Activated T-helper 1 cell treated with anti-CD3 and anti-CD28 coated beads, Interleukin-12 subunit alpha, Interleukin-12 subunit beta, Interleukin-2, Interleukin-4 antibody, amounts not matched to agents 30 ng/mL and 10 ng/mL and 1 ng/mL, durations not matched to agents 14 hours and 24 hours and 36 hours (primary cell): ENCODE results near the gene CRYGN. TPM values are rescaled to one million over a fixed set of nuclear protein-coding genes. Genes with fewer than 3 reads are reported as not detected.

Experiments
- DNase-seq: peaks from one replicate; pipeline ENCODE4 v3.0.0; 2021; ENCODE audit warnings: low spot score
- H3K27ac Mint-ChIP-seq: one replicate; pipeline ENCODE4 v1.8.0; 2021; ENCODE audit warnings: mild to moderate bottlenecking, mixed read lengths
- H3K27me3 Mint-ChIP-seq: one replicate; pipeline ENCODE4 v1.8.0; 2022; ENCODE audit warnings: mild to moderate bottlenecking, moderate library complexity, mixed read lengths; ENCODE audit not compliant: insufficient read depth
- H3K36me3 Mint-ChIP-seq: one replicate; pipeline ENCODE4 v1.8.0; 2021; ENCODE audit warnings: low read depth, mixed read lengths
- H3K4me1 Mint-ChIP-seq: one replicate; pipeline ENCODE4 v1.8.0; 2021; ENCODE audit warnings: low read depth, mixed read lengths
- H3K4me3 Mint-ChIP-seq: one replicate; pipeline ENCODE4 v1.8.0; 2021; ENCODE audit warnings: mild to moderate bottlenecking, moderate library complexity, mixed read lengths
- H3K9me3 Mint-ChIP-seq: one replicate; pipeline ENCODE4 v1.8.0; 2021; ENCODE audit warnings: mixed read lengths
- intact Hi-C: fragments of 100-400 bp; cut with micrococcal nuclease; formaldehyde crosslinking; loops from one replicate; pipeline ENCODE4 v1.15.1; 2024
- total RNA-seq: library from RNA; stranded (reverse); gene quantifications from 2 replicates; pipeline ENCODE4 v1.2.3, GENCODE V29; 2022

Gene CRYGN
- total RNA-seq, 1 donor from 2014 or later, result not detected

DNA sequence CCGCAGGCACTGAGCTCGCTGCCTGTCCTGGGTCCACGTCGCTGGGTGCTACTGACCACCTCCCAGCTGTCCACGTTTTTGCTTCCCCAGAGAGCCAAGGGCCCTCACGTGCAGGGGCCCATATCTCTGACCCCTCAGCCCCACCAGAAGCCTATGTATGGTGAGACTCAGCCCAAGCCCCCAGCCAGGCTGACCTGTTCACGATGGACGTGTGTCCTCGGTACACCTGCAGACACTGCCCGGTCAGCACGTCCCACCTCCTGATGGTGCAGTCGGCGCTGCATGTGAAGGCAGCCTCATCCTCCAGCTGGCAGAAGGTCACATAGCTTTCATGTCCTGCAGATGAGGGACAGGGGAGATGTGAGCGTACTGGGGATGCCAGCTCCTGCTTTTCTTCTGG is 40.0 kb downstream of the CRYGN start:
- Mint-ChIP-seq H3K36me3 (no peaks in the 10 kb centered on the region), H3K4me1 (no peaks in the 10 kb centered on the region), H3K27me3 (peaks cover 10% of the 10 kb centered on the region), H3K27ac (no peak overlapping the region), H3K9me3 (no peaks in the 10 kb centered on the region), H3K4me3 (no peak overlapping the region)
- intact Hi-C loops, result no loop called here
- DNase-seq, result no peak

DNA sequence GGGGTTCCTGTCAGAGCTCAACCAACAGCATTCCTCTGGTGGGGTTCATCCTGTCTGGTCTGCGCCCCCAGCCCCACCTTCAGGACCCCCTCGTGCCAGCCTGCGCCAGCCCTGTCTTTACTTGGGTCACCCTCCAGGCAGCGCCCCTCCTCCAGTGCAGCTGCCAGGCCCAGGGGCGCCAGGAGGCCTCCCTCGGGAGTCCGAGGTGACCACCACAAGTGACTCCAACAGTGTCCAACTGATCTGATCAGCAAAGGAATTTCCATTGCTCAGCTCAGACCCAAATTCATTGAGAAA is 40.7 kb downstream of the CRYGN start:
- Mint-ChIP-seq H3K9me3 (no peaks in the 10 kb centered on the region), H3K4me3 (no peak overlapping the region), H3K27me3 (peaks cover 10% of the 10 kb centered on the region), H3K4me1 (no peaks in the 10 kb centered on the region), H3K36me3 (no peaks in the 10 kb centered on the region), H3K27ac (no peak overlapping the region)
- intact Hi-C loops, result no loop called here
- no peak for DNase-seq

DNA sequence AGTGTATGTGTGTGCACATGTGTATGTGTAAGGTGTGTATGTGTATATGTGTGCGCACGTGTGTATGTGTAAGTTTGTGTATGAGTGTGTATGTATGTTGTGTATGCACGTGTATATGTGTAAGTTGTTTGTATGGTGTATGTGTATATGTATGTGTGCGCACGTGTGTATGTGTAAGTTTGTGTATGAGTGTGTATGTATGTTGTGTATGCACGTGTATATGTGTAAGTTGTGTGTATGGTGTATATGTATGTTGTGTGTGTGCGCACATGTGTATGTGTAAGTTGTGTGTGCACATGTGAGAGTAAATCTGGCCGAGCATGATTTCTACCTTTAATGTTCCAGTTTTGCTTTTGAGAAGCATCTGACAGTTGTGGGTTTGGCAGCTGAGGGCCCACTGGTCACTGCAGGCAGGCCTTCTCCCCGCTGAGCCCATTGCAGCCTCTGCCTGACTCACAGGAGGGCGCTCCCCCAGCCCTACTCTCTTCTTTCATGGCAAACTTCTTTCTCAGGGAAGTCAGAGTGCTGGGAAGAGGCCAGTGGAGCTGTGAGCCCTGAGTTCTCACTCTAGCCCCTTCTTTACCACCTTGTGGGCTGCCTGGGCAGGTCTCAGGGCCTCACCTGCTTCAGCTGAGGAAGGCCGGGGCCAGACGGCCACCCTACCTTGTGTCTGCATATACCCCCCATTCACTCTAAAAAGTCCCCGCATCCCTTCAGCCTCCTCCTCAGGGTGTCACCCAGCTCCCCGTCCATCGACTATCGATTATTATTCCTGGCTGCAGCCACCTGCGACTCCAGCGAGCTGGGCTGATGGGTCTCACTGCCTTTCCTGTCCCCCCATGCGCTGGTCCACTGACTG is 41.3 kb downstream of the CRYGN start:
- no peaks in the 10 kb centered on the region for H3K36me3 Mint-ChIP-seq
- no peaks in the 10 kb centered on the region for H3K4me1 Mint-ChIP-seq
- H3K4me3 Mint-ChIP-seq, result no peak overlapping the region
- no peak for DNase-seq
- peaks cover 7% of the 10 kb centered on the region for H3K27me3 Mint-ChIP-seq
- intact Hi-C loops, result no loop called here
- no peak overlapping the region for H3K27ac Mint-ChIP-seq
- H3K9me3 Mint-ChIP-seq, result no peaks in the 10 kb centered on the region

DNA sequence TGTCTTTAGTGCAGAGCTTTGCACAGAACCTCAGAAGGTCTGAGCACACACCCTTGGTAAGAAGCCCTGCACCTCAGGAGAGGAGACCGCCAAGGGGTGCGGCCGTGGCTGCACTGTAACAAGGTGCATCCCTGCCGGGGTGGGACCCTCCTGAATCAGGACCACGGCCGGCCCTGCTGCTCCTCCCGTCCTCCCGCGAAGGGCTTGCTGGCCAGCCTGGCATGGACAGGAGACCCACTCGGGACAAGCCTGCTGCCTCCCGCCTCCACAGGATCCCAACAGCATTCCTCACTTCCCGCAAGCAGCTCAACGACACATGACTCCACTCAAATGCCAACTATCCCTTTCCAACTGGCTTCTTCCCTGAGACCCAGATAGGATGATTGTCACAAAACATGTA is 42.9 kb downstream of the CRYGN start:
- no peak overlapping the region for H3K27ac Mint-ChIP-seq
- no peaks in the 10 kb centered on the region for H3K9me3 Mint-ChIP-seq
- no peak overlapping the region for H3K4me3 Mint-ChIP-seq
- DNase-seq, result no peak
- intact Hi-C loops, result no loop called here
- peaks cover 3% of the 10 kb centered on the region for H3K27me3 Mint-ChIP-seq
- H3K36me3 Mint-ChIP-seq, result no peaks in the 10 kb centered on the region
- H3K4me1 Mint-ChIP-seq, result no peaks in the 10 kb centered on the region

DNA sequence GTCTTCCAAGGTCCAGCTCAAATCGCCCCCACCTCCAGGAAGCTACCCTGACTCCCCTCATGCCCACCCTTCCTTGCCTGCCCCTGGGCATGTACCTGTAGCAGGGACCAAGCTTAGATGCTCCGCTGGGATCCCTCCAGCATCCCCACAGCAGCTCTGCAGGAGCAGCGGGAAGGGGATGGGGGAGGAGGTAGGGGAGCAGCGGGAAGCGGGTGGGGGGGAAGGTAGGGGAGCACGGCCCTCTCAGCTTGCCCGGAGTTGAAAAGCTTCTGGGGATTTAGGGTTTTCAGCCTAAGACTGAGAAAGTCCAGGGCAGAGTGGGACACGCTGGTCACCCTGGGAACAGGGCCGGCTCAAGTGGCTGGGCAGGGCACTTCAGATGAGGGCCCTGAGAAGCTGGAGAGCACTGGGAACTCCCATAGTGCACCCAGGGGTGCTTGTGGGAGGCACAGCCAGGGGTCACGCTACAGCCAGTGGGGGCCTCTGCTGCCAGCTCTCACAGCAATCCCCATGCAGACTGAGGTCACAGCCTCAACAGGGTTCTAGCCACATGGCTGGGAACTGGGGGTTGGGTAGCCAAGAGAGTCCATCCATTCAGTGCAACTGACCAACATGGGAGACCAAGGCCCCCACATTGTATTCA is 43.5 kb downstream of the CRYGN start:
- no peak overlapping the region for H3K4me3 Mint-ChIP-seq
- H3K27ac Mint-ChIP-seq, result no peak overlapping the region
- H3K36me3 Mint-ChIP-seq, result no peaks in the 10 kb centered on the region
- H3K4me1 Mint-ChIP-seq, result no peaks in the 10 kb centered on the region
- DNase-seq, result no peak
- peaks cover 2% of the 10 kb centered on the region for H3K27me3 Mint-ChIP-seq
- no peaks in the 10 kb centered on the region for H3K9me3 Mint-ChIP-seq
- intact Hi-C loops, result no loop called here

DNA sequence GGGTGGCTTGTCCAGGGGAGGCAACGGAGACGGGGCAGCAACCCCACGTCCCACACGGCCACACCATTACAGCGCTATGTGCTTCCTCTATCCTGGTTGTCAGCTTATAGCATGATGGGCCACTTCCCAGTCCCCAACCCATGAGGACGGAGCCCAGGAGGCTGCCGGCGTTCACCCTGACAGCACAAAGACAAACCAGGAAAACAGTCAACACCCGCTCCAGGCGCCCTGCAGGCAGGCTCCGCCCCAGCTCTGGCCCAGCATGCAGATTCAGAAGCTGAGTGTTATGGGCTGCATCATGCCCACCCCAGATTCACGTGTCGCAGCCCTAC is 44.9 kb downstream of the CRYGN start:
- no peaks in the 10 kb centered on the region for H3K27me3 Mint-ChIP-seq

DNA sequence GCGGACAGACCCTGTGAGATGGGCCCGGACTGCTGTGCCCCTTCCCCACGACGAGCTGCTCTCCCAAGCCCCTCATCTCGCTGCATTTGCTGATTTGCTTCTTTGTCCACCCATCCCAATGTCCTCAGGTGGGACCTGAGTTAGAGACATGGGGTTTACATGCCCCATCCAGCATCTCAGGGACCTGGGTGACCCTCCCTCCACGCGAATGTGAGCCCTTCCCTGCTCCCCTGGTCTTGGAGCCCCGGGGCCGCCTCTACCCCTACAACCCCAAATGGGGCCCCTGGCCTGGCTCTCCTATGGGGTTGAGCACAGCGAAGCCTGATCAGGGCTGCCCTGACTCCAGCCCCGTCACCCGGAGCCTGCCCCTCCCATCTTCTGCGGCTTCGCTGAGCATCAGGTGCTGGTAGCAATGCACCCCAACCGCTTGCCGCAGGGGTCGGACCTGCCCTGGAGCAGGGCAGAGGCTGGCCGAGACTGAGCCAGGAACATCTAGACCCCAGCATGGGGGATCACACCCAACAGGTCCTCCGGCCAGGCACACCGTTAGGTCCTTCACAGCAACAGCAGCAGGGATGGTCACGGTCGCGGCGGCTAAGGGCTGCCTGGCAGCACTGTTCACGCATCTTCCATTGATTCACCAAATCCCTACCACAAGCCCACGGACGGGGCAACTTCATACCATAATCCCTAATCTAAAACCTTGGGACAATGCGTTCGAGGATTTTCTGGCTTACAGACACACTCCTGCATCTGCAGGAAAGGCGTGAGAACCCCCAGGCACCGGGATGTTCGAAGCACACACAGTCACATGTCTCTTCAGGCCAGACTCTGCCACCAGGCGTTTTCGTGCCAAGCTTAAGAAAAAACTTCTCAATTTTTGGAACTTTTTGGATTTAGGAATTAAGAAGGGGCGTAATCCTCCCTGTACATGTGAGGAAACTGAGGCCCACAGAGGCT is 45.6 kb downstream of the CRYGN start:
- Mint-ChIP-seq H3K9me3 (no peaks in the 10 kb centered on the region), H3K27me3 (peaks cover 4% of the 10 kb centered on the region), H3K27ac (no peak overlapping the region), H3K4me1 (no peaks in the 10 kb centered on the region), H3K4me3 (no peak overlapping the region), H3K36me3 (no peaks in the 10 kb centered on the region)
- intact Hi-C loops, result no loop called here
- DNase-seq, result no peak

More for the DNA sequence above, 44.9 kb downstream of the CRYGN start:
- Mint-ChIP-seq H3K36me3 (no peaks in the 10 kb centered on the region), H3K9me3 (no peaks in the 10 kb centered on the region), H3K27ac (no peak overlapping the region), H3K4me3 (no peak overlapping the region), H3K4me1 (no peaks in the 10 kb centered on the region)
- DNase-seq, result no peak
- intact Hi-C loops, result no loop called here

DNA sequence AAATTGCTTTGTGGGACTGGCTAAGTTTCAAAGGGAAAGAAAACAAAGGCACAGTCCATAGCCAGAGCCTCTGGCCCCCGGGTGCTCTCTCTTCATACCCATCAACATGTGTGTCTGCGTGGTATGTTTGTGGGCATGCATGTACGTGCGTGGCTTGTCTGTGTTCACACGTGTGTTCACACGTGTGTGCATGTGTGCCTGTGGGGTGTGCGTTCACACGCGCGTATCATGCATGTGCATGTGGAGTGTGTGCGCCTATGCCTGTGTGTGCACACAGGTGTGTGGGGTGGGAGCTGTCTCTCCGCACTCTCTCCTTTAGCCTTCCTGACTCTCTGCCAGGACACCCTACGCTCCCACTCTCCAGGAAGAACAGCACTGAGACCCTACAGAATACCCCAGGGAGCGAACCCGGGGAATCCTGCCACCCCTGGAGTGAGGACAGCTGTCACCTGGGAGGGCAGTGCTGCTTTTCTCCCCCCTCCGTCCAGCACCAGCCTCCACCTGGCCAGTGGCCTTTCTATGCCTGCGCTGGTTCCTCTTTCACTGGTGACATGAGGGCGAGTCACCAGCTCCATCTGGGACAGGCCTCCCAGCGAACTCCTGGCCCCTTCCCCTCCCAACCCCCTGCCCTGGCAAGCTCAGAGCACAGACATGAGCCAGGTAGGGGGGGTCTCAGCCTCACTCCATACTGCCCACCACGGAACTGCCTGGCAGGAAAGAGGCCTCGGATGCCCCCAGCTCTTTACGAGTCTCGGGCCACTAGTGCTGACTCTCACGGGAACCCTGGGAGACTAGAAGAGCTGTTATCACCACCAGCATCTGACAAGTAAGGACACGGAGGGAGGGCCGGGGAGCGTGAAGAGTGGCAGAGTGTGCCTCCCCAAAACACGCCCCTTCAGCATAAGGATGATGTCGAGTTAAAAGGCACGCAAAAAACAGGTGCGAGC is 46.6 kb downstream of the CRYGN start:
- intact Hi-C loops, result no loop called here
- Mint-ChIP-seq H3K27ac (no peak overlapping the region), H3K27me3 (peaks cover 4% of the 10 kb centered on the region), H3K4me1 (no peaks in the 10 kb centered on the region), H3K4me3 (no peak overlapping the region), H3K36me3 (no peaks in the 10 kb centered on the region), H3K9me3 (no peaks in the 10 kb centered on the region)
- no peak for DNase-seq

DNA sequence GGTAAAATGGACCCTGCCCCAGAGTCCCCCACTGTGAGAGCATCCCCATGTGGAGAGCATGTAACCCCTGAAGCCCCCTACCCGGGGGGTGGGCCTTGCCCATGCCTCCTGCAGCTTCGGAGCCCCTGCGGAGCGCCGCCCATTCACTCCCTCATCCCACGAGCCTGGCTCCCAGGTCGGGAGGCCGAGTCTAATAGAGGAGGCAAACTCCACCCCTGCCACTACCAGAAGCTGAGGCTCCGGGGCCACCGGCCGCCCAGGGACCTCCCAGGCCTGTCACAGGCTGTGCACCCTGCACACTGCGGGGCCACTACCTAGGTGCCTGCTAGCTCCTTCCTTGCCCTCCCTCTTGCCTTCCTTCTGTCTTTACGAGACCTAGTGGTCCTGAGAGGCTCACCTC is 47.5 kb downstream of the CRYGN start:
- Mint-ChIP-seq H3K27me3 (peaks cover 4% of the 10 kb centered on the region), H3K4me3 (no peak overlapping the region), H3K9me3 (no peaks in the 10 kb centered on the region), H3K36me3 (no peaks in the 10 kb centered on the region), H3K4me1 (no peaks in the 10 kb centered on the region), H3K27ac (no peak overlapping the region)
- intact Hi-C loops, result no loop called here
- DNase-seq, result no peak

DNA sequence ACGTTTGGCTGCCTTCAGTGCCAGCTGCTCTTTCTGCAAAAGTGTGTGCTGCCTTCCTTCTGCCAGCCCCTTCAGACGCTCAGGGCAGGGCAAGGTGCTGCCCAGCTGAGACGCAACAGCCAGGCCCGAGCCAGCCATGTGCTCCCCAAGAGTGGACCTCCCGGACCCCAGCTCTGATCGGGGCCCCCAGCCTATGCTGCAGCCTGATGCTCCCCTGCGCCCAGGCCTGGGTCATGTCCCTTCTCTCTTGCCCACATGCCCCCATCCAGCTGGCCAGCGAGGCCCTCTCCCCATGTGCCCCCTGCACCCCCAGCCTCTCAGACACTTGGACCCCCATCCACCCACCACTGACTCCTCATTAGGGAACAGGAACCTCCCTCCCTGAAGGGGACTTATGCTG is 47.9 kb downstream of the CRYGN start:
- peaks cover 4% of the 10 kb centered on the region for H3K27me3 Mint-ChIP-seq
- no peaks in the 10 kb centered on the region for H3K36me3 Mint-ChIP-seq
- no peak for DNase-seq
- H3K4me3 Mint-ChIP-seq, result no peak overlapping the region
- no peaks in the 10 kb centered on the region for H3K4me1 Mint-ChIP-seq
- H3K9me3 Mint-ChIP-seq, result no peaks in the 10 kb centered on the region
- H3K27ac Mint-ChIP-seq, result no peak overlapping the region
- intact Hi-C loops, result no loop called here

DNA sequence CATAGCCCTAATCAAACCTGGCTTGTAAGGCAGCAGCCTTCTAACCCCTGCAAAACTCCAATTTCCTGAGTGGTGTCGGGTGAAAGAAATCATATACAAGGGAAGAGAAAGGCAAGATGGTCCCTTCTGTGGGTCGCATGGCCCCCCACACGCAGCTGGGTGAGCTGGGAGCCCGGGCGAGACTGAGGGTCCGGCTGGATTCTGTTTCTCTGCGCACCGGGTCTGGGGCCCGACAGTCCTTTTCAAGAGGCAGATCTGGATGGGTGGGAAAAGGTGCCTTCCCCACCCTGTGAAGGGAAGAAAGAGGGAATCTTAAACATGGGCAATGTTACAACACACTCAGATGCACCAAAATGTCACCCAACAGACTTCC is 48.6 kb downstream of the CRYGN start:
- Mint-ChIP-seq H3K4me1 (no peaks in the 10 kb centered on the region), H3K36me3 (no peaks in the 10 kb centered on the region), H3K4me3 (no peak overlapping the region), H3K27ac (no peak overlapping the region), H3K27me3 (peaks cover 4% of the 10 kb centered on the region), H3K9me3 (no peaks in the 10 kb centered on the region)
- DNase-seq, result no peak
- intact Hi-C loops, result no loop called here

DNA sequence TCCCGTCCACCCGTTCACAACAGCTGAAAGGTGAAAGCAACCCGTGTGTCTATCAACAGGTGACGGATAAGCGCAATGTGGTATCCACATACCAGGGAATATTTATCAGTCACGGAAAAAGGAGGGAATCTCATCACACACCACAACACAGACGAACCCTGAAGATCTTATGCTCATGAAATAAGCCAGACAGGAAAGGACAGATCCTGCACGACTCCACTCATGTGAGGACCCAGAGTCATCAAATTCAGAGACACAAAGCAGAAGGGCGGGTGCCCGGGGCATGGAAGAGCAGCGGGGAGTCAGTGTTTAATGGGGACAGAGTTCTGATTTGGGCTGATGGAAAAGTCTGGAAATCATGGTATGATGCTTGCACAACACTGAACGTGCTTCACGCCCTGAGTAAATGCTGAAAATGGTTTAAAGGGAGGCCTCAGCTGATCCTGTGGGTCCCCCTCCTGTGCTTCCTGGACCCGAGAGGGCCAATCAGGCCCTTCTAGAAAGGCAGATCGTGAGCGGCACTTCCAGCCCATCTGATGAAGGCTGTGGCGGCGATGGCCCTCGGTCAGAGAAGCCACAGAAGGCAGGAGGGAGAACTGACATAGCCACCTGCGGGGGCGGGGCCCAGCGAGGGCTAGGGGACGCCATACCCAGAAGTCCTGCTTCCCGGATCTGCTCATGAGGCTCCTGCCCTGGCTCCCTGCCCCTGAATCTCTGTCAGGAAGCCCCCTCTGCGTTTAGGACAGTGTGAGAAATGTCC is 49.2 kb downstream of the CRYGN start:
- intact Hi-C loops, result no loop called here
- no peaks in the 10 kb centered on the region for H3K36me3 Mint-ChIP-seq
- no peak overlapping the region for H3K27ac Mint-ChIP-seq
- peaks cover 4% of the 10 kb centered on the region for H3K27me3 Mint-ChIP-seq
- no peaks in the 10 kb centered on the region for H3K9me3 Mint-ChIP-seq
- no peak for DNase-seq
- no peaks in the 10 kb centered on the region for H3K4me1 Mint-ChIP-seq
- no peak overlapping the region for H3K4me3 Mint-ChIP-seq
